ENCODE results near the gene QRFPR. TPM values are rescaled to one million over a fixed set of nuclear protein-coding genes. Genes with fewer than 3 reads are reported as not detected.

QRFPR gene
- polyA plus RNA-seq, 2 donors = 0.08 to 0.25 TPM

GRCh38 chr4:121390335-121390734 lies 9.5 kb upstream of the QRFPR start:
- no peaks in the 10 kb centered on the region for H3K4me1 ChIP-seq (ENCODE audit: control insufficient read depth in 2 of 2, insufficient read depth in 2 of 2, low read length in 1 of 2)
- H3K27ac ChIP-seq (ENCODE audit: low read depth in 2 of 2, low read length in 1 of 2) = no peak overlapping the region
- no peaks in the 10 kb centered on the region for H3K27me3 ChIP-seq (ENCODE audit: control insufficient read depth in 1 of 2, insufficient read depth in 2 of 2, low read length in 2 of 2)
- H3K9me3 ChIP-seq (ENCODE audit: control insufficient read depth in 2 of 2, insufficient read depth in 1 of 2, low read depth in 1 of 2, low read length in 1 of 2) = no peaks in the 10 kb centered on the region
- no peaks in the 10 kb centered on the region for H3K36me3 ChIP-seq (ENCODE audit: control insufficient read depth in 2 of 2, insufficient read depth in 2 of 2, low read length in 1 of 2)
- WGBS, 2 donors = 49% methylated on average over 2 of the region's 2 CpGs
- H3K4me3 ChIP-seq (ENCODE audit: low read depth in 1 of 2, low read length in 2 of 2) = no peak overlapping the region

DNA sequence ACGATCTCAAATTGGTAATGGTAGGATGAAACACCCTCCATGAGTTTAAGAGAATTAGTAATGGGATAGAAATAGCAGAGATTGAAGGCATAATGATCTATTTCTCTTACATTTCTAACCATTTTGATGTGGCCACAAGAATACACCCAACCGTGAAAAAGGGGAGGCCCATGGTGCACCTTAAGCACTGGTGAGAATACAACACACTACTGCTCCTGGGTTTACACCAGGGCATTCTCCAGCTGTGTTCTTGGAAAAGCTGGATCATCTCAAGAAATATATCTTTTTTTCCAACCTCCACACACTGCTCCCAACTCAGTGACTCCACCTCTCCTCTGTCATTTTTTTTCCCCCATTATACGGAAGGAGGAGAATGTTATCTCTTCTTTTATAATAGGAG lies 1.5 kb downstream of the QRFPR start:
- H3K36me3 ChIP-seq (ENCODE audit: control insufficient read depth in 2 of 2, insufficient read depth in 2 of 2, low read length in 1 of 2) = no peaks in the 10 kb centered on the region
- no peak overlapping the region for H3K4me3 ChIP-seq (ENCODE audit: low read depth in 1 of 2, low read length in 2 of 2)
- H3K4me1 ChIP-seq (ENCODE audit: control insufficient read depth in 2 of 2, insufficient read depth in 2 of 2, low read length in 1 of 2) = peaks cover 0 to 7% of the 10 kb centered on the region in 2 donors
- peaks cover 3 to 5% of the 10 kb centered on the region in 2 donors for H3K27me3 ChIP-seq (ENCODE audit: control insufficient read depth in 1 of 2, insufficient read depth in 2 of 2, low read length in 2 of 2)
- H3K9me3 ChIP-seq (ENCODE audit: control insufficient read depth in 2 of 2, insufficient read depth in 1 of 2, low read depth in 1 of 2, low read length in 1 of 2) = no peaks in the 10 kb centered on the region
- WGBS, 2 donors = 82 to 88% methylated on average over 3 of the region's 3 CpGs
- no peak overlapping the region for H3K27ac ChIP-seq (ENCODE audit: low read depth in 2 of 2, low read length in 1 of 2)

DNA sequence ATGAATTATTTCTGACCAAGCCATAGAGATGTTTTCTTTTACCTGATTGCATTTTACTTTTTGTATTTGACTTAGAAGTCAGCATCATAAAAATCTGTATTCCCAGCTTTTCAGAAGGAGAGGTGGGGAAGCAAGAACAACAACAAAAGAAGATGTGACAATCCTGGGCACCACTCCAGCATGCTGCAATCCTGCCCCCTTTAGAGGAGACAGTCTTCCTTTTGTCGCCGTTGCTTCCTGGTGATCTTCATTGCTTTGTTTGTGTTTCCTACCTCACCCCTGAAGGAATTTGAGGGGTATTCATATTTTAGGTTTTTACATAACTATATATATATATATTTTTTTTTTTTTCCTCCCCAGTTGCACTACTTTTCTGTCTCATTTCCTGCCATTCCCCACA lies 3.7 kb downstream of the QRFPR start:
- no peaks in the 10 kb centered on the region for H3K36me3 ChIP-seq (ENCODE audit: control insufficient read depth in 2 of 2, insufficient read depth in 2 of 2, low read length in 1 of 2)
- peaks cover 0 to 7% of the 10 kb centered on the region in 2 donors for H3K4me1 ChIP-seq (ENCODE audit: control insufficient read depth in 2 of 2, insufficient read depth in 2 of 2, low read length in 1 of 2)
- H3K27me3 ChIP-seq (ENCODE audit: control insufficient read depth in 1 of 2, insufficient read depth in 2 of 2, low read length in 2 of 2) = peaks cover 3 to 5% of the 10 kb centered on the region in 2 donors
- WGBS, 2 donors = 59 to 71% methylated on average over 2 of the region's 2 CpGs
- H3K4me3 ChIP-seq (ENCODE audit: low read depth in 1 of 2, low read length in 2 of 2) = no peak overlapping the region
- H3K9me3 ChIP-seq (ENCODE audit: control insufficient read depth in 2 of 2, insufficient read depth in 1 of 2, low read depth in 1 of 2, low read length in 1 of 2) = no peaks in the 10 kb centered on the region
- H3K27ac ChIP-seq (ENCODE audit: low read depth in 2 of 2, low read length in 1 of 2) = no peak overlapping the region

GRCh38 chr4:121376556-121376955 lies 4.3 kb downstream of the QRFPR start:
- 72 to 76% methylated on average over 2 of the region's 2 CpGs for WGBS, 2 donors
- Histone ChIP-seq H3K27me3 (ENCODE audit: control insufficient read depth in 1 of 2, insufficient read depth in 2 of 2, low read length in 2 of 2) (peaks cover 3 to 5% of the 10 kb centered on the region in 2 donors), H3K9me3 (ENCODE audit: control insufficient read depth in 2 of 2, insufficient read depth in 1 of 2, low read depth in 1 of 2, low read length in 1 of 2) (no peaks in the 10 kb centered on the region), H3K36me3 (ENCODE audit: control insufficient read depth in 2 of 2, insufficient read depth in 2 of 2, low read length in 1 of 2) (no peaks in the 10 kb centered on the region), H3K4me3 (ENCODE audit: low read depth in 1 of 2, low read length in 2 of 2) (no peak overlapping the region), H3K27ac (ENCODE audit: low read depth in 2 of 2, low read length in 1 of 2) (no peak overlapping the region), H3K4me1 (ENCODE audit: control insufficient read depth in 2 of 2, insufficient read depth in 2 of 2, low read length in 1 of 2) (peaks cover 0 to 7% of the 10 kb centered on the region in 2 donors)

DNA sequence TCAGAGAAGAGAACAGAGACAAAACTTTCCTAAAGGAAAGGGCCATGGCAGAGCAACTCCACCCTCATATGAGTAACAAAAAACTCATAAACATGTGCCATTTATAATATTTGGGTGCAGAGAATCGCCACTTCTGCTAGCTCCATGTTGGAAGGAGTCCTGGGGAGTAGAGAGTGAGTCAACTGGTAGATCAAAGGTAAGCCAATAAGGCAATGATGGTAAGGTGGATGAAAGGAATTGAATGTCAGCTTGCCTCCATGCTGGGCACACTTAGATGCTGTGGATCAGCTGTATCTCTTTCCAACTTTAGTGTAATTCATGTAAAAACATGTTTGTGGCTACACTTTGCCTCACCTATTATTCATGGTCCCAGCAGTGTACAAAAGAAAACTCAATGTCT lies 4.7 kb downstream of the QRFPR start:
- WGBS, 2 donors = 36 to 60% methylated on average over 1 of the region's 1 CpG
- peaks cover 1 to 5% of the 10 kb centered on the region in 2 donors for H3K27me3 ChIP-seq (ENCODE audit: control insufficient read depth in 1 of 2, insufficient read depth in 2 of 2, low read length in 2 of 2)
- peaks cover 0 to 7% of the 10 kb centered on the region in 2 donors for H3K4me1 ChIP-seq (ENCODE audit: control insufficient read depth in 2 of 2, insufficient read depth in 2 of 2, low read length in 1 of 2)
- H3K36me3 ChIP-seq (ENCODE audit: control insufficient read depth in 2 of 2, insufficient read depth in 2 of 2, low read length in 1 of 2) = no peaks in the 10 kb centered on the region
- H3K9me3 ChIP-seq (ENCODE audit: control insufficient read depth in 2 of 2, insufficient read depth in 1 of 2, low read depth in 1 of 2, low read length in 1 of 2) = no peaks in the 10 kb centered on the region
- no peak overlapping the region for H3K4me3 ChIP-seq (ENCODE audit: low read depth in 1 of 2, low read length in 2 of 2)
- H3K27ac ChIP-seq (ENCODE audit: low read depth in 2 of 2, low read length in 1 of 2) = no peak overlapping the region

DNA sequence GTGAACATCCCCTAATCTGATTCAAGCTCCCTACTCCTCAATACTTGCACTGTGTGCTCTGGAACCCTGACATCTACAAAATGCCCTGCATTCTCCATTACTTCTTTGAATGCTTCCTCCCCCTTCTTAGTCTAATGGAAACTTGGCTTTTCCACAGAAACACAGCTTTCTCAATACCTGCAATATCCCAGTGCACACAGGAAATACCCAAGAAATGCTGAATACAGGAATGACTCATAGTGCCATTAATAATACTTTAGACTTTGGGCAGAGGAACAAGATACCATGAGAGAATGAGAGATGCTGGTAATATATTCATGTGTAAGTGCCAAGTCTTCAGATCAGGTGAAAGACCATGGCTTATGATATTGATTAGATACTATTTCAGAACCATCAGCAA lies 5.6 kb downstream of the QRFPR start:
- H3K27me3 ChIP-seq (ENCODE audit: control insufficient read depth in 1 of 2, insufficient read depth in 2 of 2, low read length in 2 of 2) = peaks cover 0 to 1% of the 10 kb centered on the region in 2 donors
- no peaks in the 10 kb centered on the region for H3K36me3 ChIP-seq (ENCODE audit: control insufficient read depth in 2 of 2, insufficient read depth in 2 of 2, low read length in 1 of 2)
- H3K4me3 ChIP-seq (ENCODE audit: low read depth in 1 of 2, low read length in 2 of 2) = no peak overlapping the region
- peaks cover 0 to 2% of the 10 kb centered on the region in 2 donors for H3K4me1 ChIP-seq (ENCODE audit: control insufficient read depth in 2 of 2, insufficient read depth in 2 of 2, low read length in 1 of 2)
- no peak overlapping the region for H3K27ac ChIP-seq (ENCODE audit: low read depth in 2 of 2, low read length in 1 of 2)
- H3K9me3 ChIP-seq (ENCODE audit: control insufficient read depth in 2 of 2, insufficient read depth in 1 of 2, low read depth in 1 of 2, low read length in 1 of 2) = no peaks in the 10 kb centered on the region

GRCh38 chr4:121373841-121374240 lies 7.0 kb downstream of the QRFPR start:
- Histone ChIP-seq H3K4me3 (ENCODE audit: low read depth in 1 of 2, low read length in 2 of 2) (no peak overlapping the region), H3K4me1 (ENCODE audit: control insufficient read depth in 2 of 2, insufficient read depth in 2 of 2, low read length in 1 of 2) (no peaks in the 10 kb centered on the region), H3K27ac (ENCODE audit: low read depth in 2 of 2, low read length in 1 of 2) (no peak overlapping the region), H3K36me3 (ENCODE audit: control insufficient read depth in 2 of 2, insufficient read depth in 2 of 2, low read length in 1 of 2) (no peaks in the 10 kb centered on the region), H3K27me3 (ENCODE audit: control insufficient read depth in 1 of 2, insufficient read depth in 2 of 2, low read length in 2 of 2) (no peaks in the 10 kb centered on the region), H3K9me3 (ENCODE audit: control insufficient read depth in 2 of 2, insufficient read depth in 1 of 2, low read depth in 1 of 2, low read length in 1 of 2) (no peaks in the 10 kb centered on the region)
- WGBS, 2 donors = 50 to 69% methylated on average over 6 of the region's 6 CpGs

DNA sequence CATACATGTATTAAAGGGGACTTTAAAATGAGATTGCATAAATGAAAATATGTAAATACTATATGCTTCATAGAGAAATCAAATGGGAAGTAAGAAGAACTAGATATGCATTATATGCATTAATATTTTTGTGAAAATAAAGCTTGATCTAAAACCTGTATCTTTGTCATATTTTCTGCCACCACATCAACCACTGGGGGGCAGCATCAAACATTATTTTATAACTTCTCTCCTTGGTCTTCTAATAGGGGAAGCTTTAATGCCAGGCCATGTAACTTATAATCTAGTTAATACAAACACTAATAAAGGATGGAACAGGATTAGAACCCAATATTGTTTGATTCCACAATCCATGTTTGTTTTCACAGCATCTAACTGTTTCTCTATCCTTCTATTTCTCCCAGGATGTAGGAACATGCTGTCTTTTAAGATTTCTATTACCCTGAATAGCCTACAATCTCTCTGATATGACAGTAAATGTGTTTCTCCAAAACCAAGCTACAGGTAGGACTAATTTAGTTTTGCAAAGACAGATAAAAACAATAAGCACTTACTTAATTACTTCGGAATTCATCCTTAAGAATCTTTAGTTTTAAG lies 10.0 kb downstream of the QRFPR start:
- Histone ChIP-seq H3K36me3 (ENCODE audit: control insufficient read depth in 2 of 2, insufficient read depth in 2 of 2, low read length in 1 of 2) (no peaks in the 10 kb centered on the region), H3K4me3 (ENCODE audit: low read depth in 1 of 2, low read length in 2 of 2) (no peak overlapping the region), H3K9me3 (ENCODE audit: control insufficient read depth in 2 of 2, insufficient read depth in 1 of 2, low read depth in 1 of 2, low read length in 1 of 2) (no peaks in the 10 kb centered on the region), H3K4me1 (ENCODE audit: control insufficient read depth in 2 of 2, insufficient read depth in 2 of 2, low read length in 1 of 2) (no peaks in the 10 kb centered on the region), H3K27ac (ENCODE audit: low read depth in 2 of 2, low read length in 1 of 2) (no peak overlapping the region), H3K27me3 (ENCODE audit: control insufficient read depth in 1 of 2, insufficient read depth in 2 of 2, low read length in 2 of 2) (no peaks in the 10 kb centered on the region)
- 72 to 78% methylated on average over 1 of the region's 1 CpG for WGBS, 2 donors

DNA sequence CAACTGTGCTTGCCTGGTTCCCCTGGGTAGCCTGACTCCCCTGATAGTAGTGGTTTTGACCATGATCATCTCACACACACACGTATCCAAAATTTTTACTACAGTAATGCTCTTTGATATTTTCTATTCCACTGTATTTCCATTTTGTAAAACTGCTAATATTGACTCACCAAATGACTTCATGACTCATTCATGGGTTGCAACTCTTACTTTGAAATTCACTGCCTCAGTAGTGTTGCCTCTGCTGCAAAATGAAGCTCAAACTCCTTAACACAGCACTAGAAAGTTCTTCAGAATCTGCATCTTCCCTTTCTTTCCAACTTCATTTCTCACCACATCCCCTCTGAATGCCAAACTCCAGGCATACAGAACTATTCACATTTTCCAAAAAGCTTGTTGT lies 20.3 kb downstream of the QRFPR start:
- Histone ChIP-seq H3K4me1 (ENCODE audit: control insufficient read depth in 2 of 2, insufficient read depth in 2 of 2, low read length in 1 of 2) (no peaks in the 10 kb centered on the region), H3K4me3 (ENCODE audit: low read depth in 1 of 2, low read length in 2 of 2) (no peak overlapping the region), H3K9me3 (ENCODE audit: control insufficient read depth in 2 of 2, insufficient read depth in 1 of 2, low read depth in 1 of 2, low read length in 1 of 2) (no peaks in the 10 kb centered on the region), H3K27ac (ENCODE audit: low read depth in 2 of 2, low read length in 1 of 2) (no peak overlapping the region), H3K27me3 (ENCODE audit: control insufficient read depth in 1 of 2, insufficient read depth in 2 of 2, low read length in 2 of 2) (no peaks in the 10 kb centered on the region), H3K36me3 (ENCODE audit: control insufficient read depth in 2 of 2, insufficient read depth in 2 of 2, low read length in 1 of 2) (no peaks in the 10 kb centered on the region)
- WGBS, 2 donors = 74 to 80% methylated on average over 1 of the region's 1 CpG

DNA sequence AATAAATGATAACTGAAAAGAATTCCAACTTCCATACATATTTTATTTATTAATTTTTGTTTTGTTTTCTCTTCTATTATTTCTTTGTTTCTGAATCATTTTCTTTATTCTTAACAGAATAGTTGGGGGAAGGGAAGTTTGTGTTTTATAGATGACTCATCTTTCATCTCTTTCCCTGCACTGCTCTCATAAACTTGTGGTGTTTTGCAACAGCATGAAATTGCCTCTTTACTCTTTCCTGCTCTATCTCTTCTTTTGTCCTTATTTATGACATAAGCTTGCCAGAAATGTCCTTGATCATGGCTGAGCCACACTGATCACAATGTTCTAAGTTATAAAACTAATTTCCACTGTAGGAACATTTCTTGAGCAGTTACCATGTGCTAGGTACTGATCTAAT lies 22.3 kb downstream of the QRFPR start:
- Histone ChIP-seq H3K4me3 (ENCODE audit: low read depth in 1 of 2, low read length in 2 of 2) (no peak overlapping the region), H3K27me3 (ENCODE audit: control insufficient read depth in 1 of 2, insufficient read depth in 2 of 2, low read length in 2 of 2) (no peaks in the 10 kb centered on the region), H3K27ac (ENCODE audit: low read depth in 2 of 2, low read length in 1 of 2) (no peak overlapping the region), H3K9me3 (ENCODE audit: control insufficient read depth in 2 of 2, insufficient read depth in 1 of 2, low read depth in 1 of 2, low read length in 1 of 2) (no peaks in the 10 kb centered on the region), H3K4me1 (ENCODE audit: control insufficient read depth in 2 of 2, insufficient read depth in 2 of 2, low read length in 1 of 2) (no peaks in the 10 kb centered on the region), H3K36me3 (ENCODE audit: control insufficient read depth in 2 of 2, insufficient read depth in 2 of 2, low read length in 1 of 2) (no peaks in the 10 kb centered on the region)

All from esophagus (tissue), 2 donors.